H1 (cell line): ENCODE measurements around the gene SPOCK3. TPM values are rescaled to one million over a fixed set of nuclear protein-coding genes. Genes with fewer than 3 reads are reported as not detected.

Source experiments
- CTCF ChIA-PET: fragments of 300-600 bp; sonication (Branson Sonifier 250); formaldehyde crosslinking; loops from one replicate; lab custom pipeline; 2021; ENCODE audit not compliant: partially characterized antibody; lab: Charles Lee
- POLR2A ChIA-PET: fragments of 300-600 bp; sonication (Branson Sonifier 250); formaldehyde crosslinking; loops from one replicate; lab custom pipeline; 2021; ENCODE audit warnings: inconsistent platforms; ENCODE audit not compliant: partially characterized antibody; lab: Charles Lee
- DNase-seq, 2 experiments: peaks; one replicate each; pipeline versions ENCODE4 v3.0.0 to v3.0.0-alpha.2; 2010 to 2022; ENCODE audit warnings: low spot score in 2 of 2, low read depth in 1 of 2, mixed read lengths in 1 of 2
- FAIRE-seq: peaks from 2 replicates; lab custom pipeline; 2011; peaks lifted over from hg19 to GRCh38; lab: Jason Lieb, UNC
- H2AFZ ChIP-seq: 2 replicates; pipeline ENCODE4 v1.8.1; 2012; ENCODE audit warnings: low read length, inconsistent platforms
- H2AK5ac ChIP-seq: 2 replicates; pipeline ENCODE4 v1.6.1; 2013; ENCODE audit warnings: low read depth, low read length
- H2BK120ac ChIP-seq: replicated peaks from 2 replicates; pipeline ENCODE3; 2013; ENCODE audit warnings: low read depth, low read length, inconsistent platforms
- H2BK12ac ChIP-seq: 2 replicates; pipeline ENCODE4 v1.6.1; 2013; ENCODE audit warnings: low read depth, low read length
- H2BK15ac ChIP-seq: 2 replicates; pipeline ENCODE4 v1.6.1; 2013; ENCODE audit warnings: low read length
- H2BK20ac ChIP-seq: 2 replicates; pipeline ENCODE4 v1.6.1; 2013; ENCODE audit warnings: low read length
- H2BK5ac ChIP-seq: 2 replicates; pipeline ENCODE4 v1.6.1; 2013; ENCODE audit warnings: low read depth, low read length
- H3K14ac ChIP-seq: 2 replicates; pipeline ENCODE4 v1.6.1; 2013; ENCODE audit warnings: inconsistent platforms; ENCODE audit not compliant: insufficient read length
- H3K18ac ChIP-seq: 2 replicates; pipeline ENCODE4 v1.6.1; 2013; ENCODE audit warnings: low read length; ENCODE audit errors: extremely low read depth
- H3K23ac ChIP-seq: 2 replicates; pipeline ENCODE4 v1.6.1; 2013; ENCODE audit warnings: inconsistent platforms; ENCODE audit not compliant: insufficient read length
- H3K23me2 ChIP-seq: 2 replicates; pipeline ENCODE4 v1.6.1; 2013; ENCODE audit warnings: low read depth, low read length
- H3K27ac ChIP-seq: 2 replicates; pipeline ENCODE4 v1.6.1; 2011; ENCODE audit warnings: low read depth, low read length, inconsistent platforms
- H3K27me3 ChIP-seq, 4 experiments: replicated peaks in 1 of 4; 1 replicate in 1 of 4; 2 replicates in 3 of 4; pipeline versions ENCODE4 v1.6.1 to v1.8.1; 2011 to 2013; ENCODE audit warnings: low read length in 3 of 4, mild to moderate bottlenecking in 3 of 4, inconsistent platforms in 2 of 4, mixed read lengths in 2 of 4, moderate library complexity in 1 of 4; ENCODE audit not compliant: control insufficient read depth in 3 of 4, insufficient read depth in 3 of 4; ENCODE audit errors: extremely low read depth in 1 of 4
- H3K36me3 ChIP-seq, 4 experiments: 2 replicates each; pipeline versions ENCODE4 v1.6.1 to v1.8.1; 2011 to 2013; ENCODE audit warnings: mild to moderate bottlenecking in 4 of 4, low read length in 3 of 4, moderate library complexity in 2 of 4, control low read depth in 1 of 4, inconsistent platforms in 1 of 4; ENCODE audit not compliant: insufficient read depth in 4 of 4, control insufficient read depth in 2 of 4
- H3K4ac ChIP-seq: replicated peaks from 2 replicates; pipeline ENCODE3; 2013; ENCODE audit warnings: low read length, low read depth, mixed read lengths, inconsistent platforms; ENCODE audit not compliant: insufficient read length
- H3K4me1 ChIP-seq, 4 experiments: replicated peaks in 1 of 4; 1 replicate in 1 of 4; 2 replicates in 3 of 4; pipeline versions ENCODE4 v1.6.1 to v1.8.1; 2011 to 2013; ENCODE audit warnings: low read length in 3 of 4, inconsistent platforms in 2 of 4, mixed read lengths in 1 of 4; ENCODE audit not compliant: insufficient read depth in 4 of 4, control insufficient read depth in 3 of 4
- H3K4me2 ChIP-seq, 2 experiments: 2 replicates each; pipeline versions ENCODE4 v1.6.1 to v1.8.1; 2011 to 2013; ENCODE audit warnings: low read depth in 2 of 2, low read length in 2 of 2, control low read depth in 1 of 2, inconsistent platforms in 1 of 2, mild to moderate bottlenecking in 1 of 2; ENCODE audit not compliant: insufficient read depth in 1 of 2
- H3K4me3 ChIP-seq, 4 experiments: fragments of 200-600, 300-600 bp in 1 of 4; sonication (generic), shearing (Covaris generic), sonication (Bioruptor Twin) in 1 of 4; 2 replicates each; pipeline versions ENCODE4 v1.5.1 to v1.8.1; 2011 to 2016; ENCODE audit warnings: low read length in 4 of 4, low read depth in 3 of 4, control low read depth in 2 of 4, inconsistent platforms in 2 of 4, mild to moderate bottlenecking in 2 of 4, mixed read lengths in 1 of 4, moderate library complexity in 1 of 4; ENCODE audit not compliant: insufficient read depth in 2 of 4; ENCODE audit errors: extremely low read depth in 1 of 4
- H3K56ac ChIP-seq: replicated peaks from 2 replicates; pipeline ENCODE3; 2013; ENCODE audit warnings: low read depth, mild to moderate bottlenecking, mixed read lengths, low read length, inconsistent platforms; ENCODE audit not compliant: insufficient read length
- H3K79me1 ChIP-seq: 2 replicates; pipeline ENCODE4 v1.6.1; 2013; ENCODE audit warnings: low read depth, low read length, control low read depth
- H3K79me2 ChIP-seq, 2 experiments: 2 replicates each; pipeline versions ENCODE4 v1.6.1 to v1.8.1; 2012 to 2013; ENCODE audit warnings: low read length in 2 of 2, mild to moderate bottlenecking in 2 of 2, inconsistent platforms in 1 of 2; ENCODE audit not compliant: insufficient read depth in 2 of 2, control insufficient read depth in 1 of 2
- H3K9ac ChIP-seq, 4 experiments: replicated peaks in 1 of 4; 1 replicate in 1 of 4; 2 replicates in 3 of 4; pipeline versions ENCODE4 v1.6.1 to v1.8.1; 2011 to 2013; ENCODE audit warnings: low read depth in 3 of 4, low read length in 3 of 4, control low read depth in 2 of 4, mild to moderate bottlenecking in 2 of 4, moderate library complexity in 2 of 4, inconsistent platforms in 1 of 4; ENCODE audit errors: extremely low read depth in 1 of 4
- H3K9me3 ChIP-seq, 2 experiments: 2 replicates each; pipeline versions ENCODE4 v1.6.1 to v1.8.1; 2012 to 2013; ENCODE audit warnings: mild to moderate bottlenecking in 2 of 2, moderate library complexity in 2 of 2, control low read depth in 1 of 2, inconsistent platforms in 1 of 2, low read depth in 1 of 2, low read length in 1 of 2, mixed read lengths in 1 of 2; ENCODE audit not compliant: insufficient read depth in 2 of 2
- H4K20me1 ChIP-seq, 2 experiments: replicated peaks in 1 of 2; 2 replicates each; pipeline versions ENCODE3 to v1.8.1; 2011 to 2013; ENCODE audit warnings: inconsistent platforms in 2 of 2, low read length in 2 of 2, mild to moderate bottlenecking in 1 of 2; ENCODE audit not compliant: insufficient read depth in 2 of 2, control insufficient read depth in 1 of 2
- H4K5ac ChIP-seq: 2 replicates; pipeline ENCODE4 v1.6.1; 2013; ENCODE audit warnings: low read length, low read depth, mixed read lengths, inconsistent platforms; ENCODE audit not compliant: insufficient read length
- H4K8ac ChIP-seq: 2 replicates; pipeline ENCODE4 v1.8.0; 2013; ENCODE audit warnings: mild to moderate bottlenecking, moderate library complexity, low read length, inconsistent platforms; ENCODE audit not compliant: insufficient read depth; ENCODE audit errors: extremely low read depth
- H4K91ac ChIP-seq: replicated peaks from 2 replicates; pipeline ENCODE3; 2013; ENCODE audit warnings: low read length, mixed read lengths, inconsistent platforms; ENCODE audit not compliant: insufficient read length
- ASH2L ChIP-seq: fragments of 200-600, 300-600 bp; sonication (generic); IDR thresholded peaks from one replicate; pipeline ENCODE4 v1.7.1; 2017; ENCODE audit warnings: low read length
- CHD1 ChIP-seq: IDR thresholded peaks from 2 replicates; pipeline ENCODE4 v1.6.1; 2012; ENCODE audit warnings: low read depth, low read length, improper control_type of control experiment
- EP300 ChIP-seq, 2 experiments: IDR thresholded peaks; 1 replicate in 1 of 2; 2 replicates in 1 of 2; pipeline ENCODE4 v1.6.1; 2011 to 2012; ENCODE audit warnings: low read depth in 2 of 2, low read length in 2 of 2, mild to moderate bottlenecking in 2 of 2, borderline replicate concordance in 1 of 2, inconsistent platforms in 1 of 2, moderate library complexity in 1 of 2
- KDM1A ChIP-seq: fragments of 200-600, 300-600 bp; sonication (generic); IDR thresholded peaks from 2 replicates; pipeline ENCODE4 v1.7.1; 2016; ENCODE audit warnings: mild to moderate bottlenecking, low read length, borderline replicate concordance
- KDM4A ChIP-seq: IDR thresholded peaks from one replicate; pipeline ENCODE4 v1.7.1; 2012; ENCODE audit warnings: low read depth, mild to moderate bottlenecking, moderate library complexity, low read length, inconsistent platforms; ENCODE audit not compliant: severe bottlenecking
- MAFK ChIP-seq: IDR thresholded peaks from 2 replicates; pipeline ENCODE4 v1.6.1; 2012; ENCODE audit warnings: low read depth, mild to moderate bottlenecking, improper control_type of control experiment, low read length
- SAP30 ChIP-seq: fragments of 300-600 bp; sonication (generic); IDR thresholded peaks from 2 replicates; pipeline ENCODE4 v1.7.1; 2012; ENCODE audit warnings: low read length, moderate library complexity, mild to moderate bottlenecking, inconsistent platforms; ENCODE audit not compliant: insufficient read depth, insufficient replicate concordance
- SP4 ChIP-seq: IDR thresholded peaks from 2 replicates; pipeline ENCODE4 v1.6.1; 2012; ENCODE audit warnings: low read length, inconsistent platforms
- SRF ChIP-seq: IDR thresholded peaks from 2 replicates; pipeline ENCODE4 v1.6.1; 2011; ENCODE audit warnings: mild to moderate bottlenecking, low read depth, low read length, moderate library complexity
- TCF12 ChIP-seq: IDR thresholded peaks from 2 replicates; pipeline ENCODE4 v1.6.1; 2011; ENCODE audit warnings: low read depth, mild to moderate bottlenecking, low read length
- YY1 ChIP-seq: IDR thresholded peaks from 2 replicates; pipeline ENCODE4 v1.6.1; 2011; ENCODE audit warnings: low read depth, mild to moderate bottlenecking, low read length
- polyA plus RNA-seq, 7 experiments: library from polyadenylated mRNA; depleted of rRNA in 3 of 7; stranded (reverse) in 5 of 7; unstranded in 2 of 7; fragments of >200 nt in 5 of 7; fragments of 200-250 nt in 2 of 7; gene quantifications; 1 replicate in 5 of 7; 2 replicates in 1 of 7; 4 replicates in 1 of 7; pipeline versions ENCODE4 v1.2.1 to v1.2.3, GENCODE V29; 2011 to 2013; ENCODE audit warnings: missing spikeins in 2 of 7, mixed read lengths in 2 of 7
- total RNA-seq: library from RNA; stranded (reverse); fragmentation: NEBNext Ultra II Directional; extraction: Animal tissue kit (Norgen Biotek cat#: 25700); gene quantifications from 2 replicates; pipeline ENCODE4 v1.2.1, GENCODE V29; 2021

SPOCK3 gene
- total and polyA plus RNA-seq, 2 of the 8 experiments (the other 6 are each of a cell fraction or from before 2014, with no cell fraction given), result 0.14 to 0.60 TPM

DNA sequence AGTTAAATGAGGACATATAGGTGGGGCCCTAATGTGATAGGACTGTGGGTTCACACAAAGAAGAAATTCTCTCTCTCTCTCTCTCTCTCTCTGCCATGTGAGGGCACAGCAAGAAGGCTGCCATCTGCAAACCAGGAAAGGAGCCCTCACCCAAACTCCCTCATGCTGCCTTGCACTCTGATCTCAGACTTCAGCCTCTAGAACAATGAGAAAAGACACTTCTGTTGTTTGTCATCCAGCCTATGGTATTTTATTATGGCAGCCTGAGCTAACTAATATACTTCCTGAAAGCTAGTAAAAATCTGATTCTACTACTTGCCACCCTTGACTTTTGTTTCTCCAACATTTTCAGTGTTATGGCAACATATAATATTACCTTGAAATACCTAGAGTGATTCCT lies 425.9 kb downstream of the SPOCK3 start:
- H3K27me3 ChIP-seq, result no peaks in the 10 kb centered on the region
- H3K4ac ChIP-seq, result no peak overlapping the region
- CTCF ChIA-PET, result interaction anchor here (1.3 kb wide), 1 partner anchor 11 kb away, joined by 3 read pairs; no protein-coding TSS in a partner anchor
- H3K9ac ChIP-seq, result no peak overlapping the region
- no peaks in the 10 kb centered on the region for H3K9me3 ChIP-seq
- no peak overlapping the region for H2BK12ac ChIP-seq
- FAIRE-seq (no peak), DNase-seq (no peak)
- H2BK120ac ChIP-seq, result no peak overlapping the region
- no peak overlapping the region for H2BK5ac ChIP-seq
- no peaks in the 10 kb centered on the region for H3K36me3 ChIP-seq
- no peaks in the 10 kb centered on the region for H3K79me1 ChIP-seq
- H4K20me1 ChIP-seq, result no peaks in the 10 kb centered on the region
- no peaks in the 10 kb centered on the region for H3K23me2 ChIP-seq
- H3K27ac ChIP-seq, result no peak overlapping the region
- H3K4me2 ChIP-seq, result no peak overlapping the region
- no peak overlapping the region for H4K8ac ChIP-seq
- H3K14ac ChIP-seq, result no peak overlapping the region
- no peak overlapping the region for H3K4me3 ChIP-seq
- no peak overlapping the region for H4K91ac ChIP-seq
- H3K4me1 ChIP-seq, result no peaks in the 10 kb centered on the region
- no peak overlapping the region for H2AK5ac ChIP-seq
- H2AFZ ChIP-seq, result no peak overlapping the region
- no peaks in the 10 kb centered on the region for H3K79me2 ChIP-seq
- H2BK20ac ChIP-seq, result no peak overlapping the region
- no peak overlapping the region for H3K23ac ChIP-seq
- H3K18ac ChIP-seq, result no peak overlapping the region
- H3K56ac ChIP-seq, result no peak overlapping the region
- no peak for TF ChIP-seq ASH2L
- no peak for TF ChIP-seq KDM4A
- TF ChIP-seq KDM1A, result no peak
- no peak for TF ChIP-seq TCF12
- TF ChIP-seq EP300 (IDR thresholded peaks at IDR 0.05; ENCODE audit: borderline replicate concordance in 1 of 2, low read depth in 2 of 2, low read length in 2 of 2), result no peak
- no peak for TF ChIP-seq YY1
- TF ChIP-seq SP4, result no peak
- TF ChIP-seq SRF, result no peak
- no peak for TF ChIP-seq SAP30
- TF ChIP-seq CHD1, result no peak
- TF ChIP-seq MAFK, result no peak
- H4K5ac ChIP-seq, result no peak overlapping the region
- H2BK15ac ChIP-seq, result no peak overlapping the region
- POLR2A ChIA-PET, result no interaction called here
